SKM-1 (cell line): ENCODE results near the gene DNAJA2.

Source experiments
- DNase-seq: peaks from one replicate; lab custom pipeline; 2025; ENCODE audit not compliant: unreplicated experiment; lab: John Stamatoyannopoulos, UW

Gene DNAJA2

GRCh38 chr16:46906360-46907060 lies 67.0 kb downstream of the DNAJA2 start:
- DNase-seq: no peak
